Stimulated activated CD8-positive, alpha-beta memory T cell treated with anti-CD3 and anti-CD28 coated beads, Interleukin-4, amount 100 ng/mL, for 4 hours (primary cell): ENCODE data around the gene PPFIA3.
"Not testable (repeated sequence)": the region's sequence is repeated elsewhere in the genome, so short reads cannot be mapped to it uniquely, and the experiment has no call there.

Experiments
- DNase-seq, 2 donors: peaks; one replicate each; pipeline ENCODE4 v3.0.0-alpha.2; 2020; ENCODE audit warnings: low read depth in 2 of 2, low spot score in 1 of 2

The PPFIA3 gene

DNA sequence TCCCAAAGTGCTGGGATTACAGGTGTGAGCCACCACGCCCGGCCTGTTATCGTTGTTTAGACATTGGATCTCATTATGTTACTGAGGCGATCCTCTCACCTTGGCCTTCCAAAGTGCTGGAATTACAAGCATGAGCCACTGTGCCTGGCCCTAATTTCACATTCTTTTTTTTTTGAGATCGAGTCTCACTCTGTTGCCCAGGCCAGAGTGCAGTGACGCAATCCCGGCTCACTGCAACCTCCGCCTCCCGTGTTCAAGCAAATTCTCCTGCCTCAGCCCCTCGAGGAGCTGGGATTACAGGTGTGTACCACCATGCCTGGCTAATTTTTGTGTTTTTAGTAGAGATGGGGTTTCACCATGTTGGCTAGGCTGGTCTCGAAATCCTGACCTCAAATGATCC is 3.9 kb downstream of the PPFIA3 start:
- not testable (repeated sequence) for DNase-seq

GRCh38 chr19:49125025-49125731 is 5.8 kb downstream of the PPFIA3 start:
- DNase-seq = no peak

DNA sequence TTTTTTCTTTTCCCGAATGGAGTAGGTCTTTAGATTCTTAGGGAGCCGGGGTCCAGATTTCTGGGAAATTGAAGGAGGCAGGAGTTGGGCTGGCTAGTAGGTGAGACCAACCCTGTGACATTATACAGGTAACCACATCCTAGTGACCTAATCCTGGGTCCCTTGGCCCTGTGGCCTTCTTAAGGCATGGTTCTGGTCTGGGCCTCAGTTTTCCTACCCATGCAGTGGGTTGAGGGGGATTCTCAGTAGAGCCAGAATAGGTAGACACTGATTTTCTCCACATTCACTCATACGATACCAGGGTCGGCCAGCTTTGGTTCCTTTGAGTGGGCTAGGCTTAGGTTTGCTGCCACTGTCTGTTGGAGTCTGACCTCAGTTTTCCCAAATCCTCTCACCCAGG is 7.2 kb downstream of the PPFIA3 start:
- no peak for DNase-seq

DNA sequence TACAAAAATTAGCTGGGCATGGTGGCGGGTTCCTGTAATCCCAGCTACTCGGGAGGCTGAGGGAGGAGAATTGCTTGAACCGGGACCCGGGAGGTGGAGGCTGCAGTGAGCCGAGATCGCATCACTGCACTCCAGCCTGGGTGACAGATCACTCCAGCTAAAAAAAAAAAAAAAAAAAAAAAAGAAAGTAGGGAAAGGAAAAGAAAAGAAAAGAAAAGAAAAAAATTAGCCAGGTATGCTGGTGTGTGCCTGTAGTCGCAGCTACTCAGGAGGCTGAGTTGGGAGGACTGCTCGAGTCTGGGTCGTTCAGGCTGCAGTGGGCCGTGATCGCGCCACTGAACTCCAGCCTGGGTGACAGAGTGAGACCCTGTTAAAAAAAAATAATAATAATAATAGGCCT is 7.9 kb downstream of the PPFIA3 start:
- DNase-seq = not testable (repeated sequence)

DNA sequence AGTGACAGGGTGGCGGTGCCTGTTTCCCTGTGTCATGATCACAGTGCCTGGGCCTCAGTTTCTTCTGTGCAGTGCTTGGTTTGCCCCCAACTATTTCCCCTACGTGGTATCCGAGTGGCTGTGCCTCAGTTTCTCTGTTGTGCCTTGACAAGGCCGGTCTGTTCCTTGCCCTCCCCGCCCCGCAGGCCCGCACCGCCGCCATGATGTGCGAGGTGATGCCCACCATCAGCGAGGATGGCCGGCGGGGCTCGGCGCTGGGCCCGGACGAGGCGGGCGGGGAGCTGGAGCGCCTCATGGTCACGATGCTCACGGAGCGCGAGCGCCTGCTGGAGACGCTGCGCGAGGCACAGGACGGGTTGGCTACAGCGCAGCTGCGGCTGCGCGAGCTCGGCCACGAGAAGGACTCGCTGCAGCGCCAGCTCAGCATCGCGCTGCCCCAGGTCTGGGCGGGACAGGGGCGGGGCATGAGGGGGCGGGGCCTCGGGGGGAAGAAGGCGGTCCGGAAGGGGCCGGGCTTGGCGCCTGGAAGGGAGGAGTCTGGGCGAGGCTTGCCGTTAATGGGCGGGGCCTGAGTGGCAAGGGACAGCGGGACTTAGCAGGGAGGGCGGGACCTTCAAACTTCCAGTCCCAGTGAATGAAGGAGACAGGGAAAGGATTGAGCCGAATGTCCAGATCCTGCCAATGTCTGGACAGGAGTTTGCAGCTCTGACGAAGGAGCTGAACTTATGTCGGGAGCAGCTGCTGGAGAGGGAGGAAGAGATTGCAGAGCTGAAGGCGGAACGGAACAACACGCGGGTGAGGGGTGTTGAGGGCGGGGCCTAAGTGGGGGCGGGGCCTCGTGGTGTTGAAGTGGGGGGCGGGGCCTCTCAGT is 8.6 kb downstream of the PPFIA3 start:
- DNase-seq = peak; percentile 86

DNA sequence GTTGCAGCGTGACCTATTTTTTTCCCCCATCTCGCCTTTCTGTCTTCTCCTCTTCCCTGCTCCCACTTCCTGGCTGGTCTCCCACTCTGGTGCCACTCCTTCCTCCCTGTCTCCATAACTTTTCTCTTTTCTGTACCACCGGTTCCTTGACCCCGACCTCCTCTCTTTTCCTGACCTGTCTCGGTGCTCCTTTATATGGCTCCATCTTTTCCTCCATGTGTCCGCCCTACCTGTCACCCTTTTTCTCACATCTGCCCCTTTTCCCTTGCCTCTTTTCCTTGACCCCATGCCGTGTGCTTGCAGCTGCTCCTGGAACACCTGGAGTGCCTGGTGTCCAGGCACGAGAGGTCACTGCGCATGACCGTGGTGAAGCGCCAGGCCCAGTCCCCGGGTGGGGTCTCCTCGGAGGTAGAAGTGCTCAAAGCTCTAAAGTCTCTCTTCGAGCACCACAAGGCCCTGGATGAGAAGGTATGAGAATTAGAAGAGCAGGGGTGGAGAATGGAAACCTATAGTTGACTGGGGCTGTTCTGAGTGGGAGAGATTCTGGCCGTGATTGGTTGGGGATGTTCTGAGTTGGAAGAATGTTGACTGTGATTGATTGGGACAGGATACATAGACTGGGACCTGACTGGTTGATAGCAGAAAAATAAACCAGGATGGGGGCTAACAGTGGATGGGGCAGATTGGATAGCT is 9.3 kb downstream of the PPFIA3 start:
- DNase-seq = no peak

DNA sequence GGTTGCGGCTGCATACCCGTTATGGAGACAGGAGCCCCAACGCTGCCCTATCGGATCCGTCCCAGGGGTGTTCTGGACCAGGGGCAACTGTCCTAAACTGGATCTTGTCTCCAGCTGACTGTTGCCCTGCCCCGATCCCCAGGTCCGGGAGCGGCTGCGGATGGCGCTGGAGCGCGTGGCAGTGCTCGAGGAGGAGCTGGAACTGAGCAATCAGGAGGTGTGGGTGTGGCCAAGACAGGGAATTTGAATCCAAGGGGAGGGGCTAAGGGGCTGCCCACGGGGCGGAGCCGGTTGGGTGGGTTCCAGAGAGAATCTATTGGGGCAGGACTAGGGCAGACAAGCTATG is 9.9 kb downstream of the PPFIA3 start:
- DNase-seq = no peak

- no peak for DNase-seq
These were observed 11.0 kb downstream of the PPFIA3 start for GRCh38 chr19:49130325-49130724.

DNA sequence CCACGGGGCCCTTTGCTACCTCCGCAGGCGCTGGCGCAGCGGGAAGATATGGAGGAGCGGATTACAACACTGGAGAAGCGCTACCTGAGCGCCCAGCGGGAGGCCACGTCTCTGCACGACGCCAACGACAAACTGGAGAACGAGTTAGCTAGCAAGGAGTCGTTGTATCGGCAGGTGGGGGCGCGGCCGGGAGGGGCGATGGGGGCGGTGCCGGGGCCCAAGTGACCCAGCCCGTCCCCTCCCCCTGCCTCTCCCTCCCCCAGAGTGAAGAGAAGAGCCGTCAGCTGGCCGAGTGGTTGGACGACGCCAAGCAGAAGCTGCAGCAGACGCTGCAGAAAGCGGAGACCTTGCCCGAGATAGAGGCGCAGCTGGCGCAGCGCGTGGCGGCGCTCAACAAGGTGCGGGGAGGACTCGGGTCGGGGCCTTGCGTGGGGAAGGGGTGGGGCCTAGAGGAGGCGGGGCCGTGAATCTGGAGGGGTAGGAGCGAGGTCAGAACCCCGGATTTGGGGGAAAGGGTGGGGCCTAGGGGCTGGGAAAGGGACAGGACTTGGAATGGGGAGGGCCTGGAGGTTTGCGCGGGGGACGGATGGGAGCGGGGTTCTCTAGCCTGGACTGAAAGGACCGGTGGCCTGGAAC is 13.7 kb downstream of the PPFIA3 start:
- DNase-seq = no peak

- DNase-seq = no peak
These were observed 14.5 kb downstream of the PPFIA3 start for GRCh38 chr19:49133621-49134454.

DNA sequence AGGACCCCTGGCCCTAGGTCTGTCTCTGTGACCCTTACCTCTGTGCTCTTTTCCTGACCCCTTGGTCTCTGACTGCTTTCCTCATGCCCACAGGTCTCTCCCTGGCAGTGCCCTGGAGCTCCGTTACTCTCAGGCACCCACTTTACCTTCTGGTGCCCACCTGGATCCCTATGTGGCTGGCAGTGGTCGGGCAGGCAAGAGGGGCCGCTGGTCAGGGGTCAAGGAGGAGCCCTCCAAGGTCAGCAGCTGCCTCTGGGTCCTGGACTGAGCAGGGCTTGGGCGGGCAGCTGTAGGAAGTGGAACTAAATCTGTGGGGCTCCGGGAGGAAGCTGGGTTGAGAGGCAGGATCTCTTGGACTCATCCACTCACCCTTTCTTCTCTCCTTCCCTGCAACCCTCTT is 16.3 kb downstream of the PPFIA3 start:
- no peak for DNase-seq

GRCh38 chr19:49136771-49137171 is 17.4 kb downstream of the PPFIA3 start:
- DNase-seq = no peak

DNA sequence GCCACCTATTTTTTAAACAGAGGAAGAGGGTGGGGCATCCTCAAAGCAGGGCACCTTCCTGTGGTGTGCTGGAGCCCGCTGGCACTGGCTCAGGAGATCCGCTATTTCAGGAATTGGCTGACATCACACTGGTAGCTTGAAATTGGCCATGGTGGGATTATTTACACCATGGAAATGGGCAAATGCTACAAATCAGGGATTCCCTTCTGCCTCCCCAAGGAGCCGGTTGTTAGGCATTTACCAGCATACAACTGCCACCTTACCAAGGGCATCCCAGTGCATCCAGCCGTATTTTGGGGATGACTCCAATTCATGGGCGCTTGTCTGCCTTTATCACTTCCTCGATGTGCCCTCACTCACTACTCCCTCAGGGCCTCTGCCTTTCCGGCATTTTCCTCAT is 21.6 kb downstream of the PPFIA3 start:
- DNase-seq = no peak

- no peak for DNase-seq
These were observed 22.0 kb downstream of the PPFIA3 start for GRCh38 chr19:49141352-49141751.

DNA sequence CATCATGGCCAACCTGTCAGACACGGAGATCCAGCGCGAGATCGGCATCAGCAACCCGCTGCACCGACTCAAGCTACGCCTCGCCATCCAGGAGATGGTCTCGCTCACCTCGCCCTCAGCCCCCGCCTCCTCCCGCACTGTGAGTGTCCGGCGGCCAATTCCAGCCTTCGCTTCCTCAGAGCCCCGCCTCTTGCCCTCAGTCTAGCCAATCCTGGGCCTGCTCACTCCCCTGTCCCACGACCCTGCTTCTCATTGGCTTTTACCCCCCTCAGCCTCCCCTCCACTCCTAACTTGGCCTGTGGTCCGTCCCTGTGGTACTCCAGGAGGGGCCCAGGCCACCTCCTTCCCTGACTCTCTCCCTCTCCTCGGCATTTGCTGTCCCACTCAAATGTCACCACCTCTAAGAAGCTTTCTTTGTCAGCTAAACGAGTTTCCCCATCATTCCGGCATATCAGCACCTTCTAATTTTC is 23.6 kb downstream of the PPFIA3 start:
- no peak for DNase-seq

GRCh38 chr19:49145573-49146407 is 26.4 kb downstream of the PPFIA3 start:
- peak; percentile 43 to 74 for DNase-seq

DNA sequence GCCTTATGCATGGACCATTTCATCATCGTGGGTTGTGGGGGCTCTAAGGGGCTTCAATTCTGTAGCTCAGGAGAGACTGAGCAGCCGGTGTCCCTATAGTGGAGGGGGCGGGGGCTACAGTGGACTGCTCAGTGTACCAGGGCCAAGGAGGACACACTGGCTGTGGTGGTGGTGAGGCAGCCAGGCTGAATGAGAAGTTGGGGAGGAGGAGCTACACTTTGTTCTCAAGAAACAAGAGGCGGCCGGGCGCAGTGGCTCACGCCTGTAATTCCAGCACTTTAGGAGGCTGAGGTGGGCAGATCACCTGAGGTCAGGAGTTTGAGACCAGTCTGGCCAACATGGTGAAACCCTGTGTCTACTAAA is 27.0 kb downstream of the PPFIA3 start:
- not testable (repeated sequence) for DNase-seq

DNA sequence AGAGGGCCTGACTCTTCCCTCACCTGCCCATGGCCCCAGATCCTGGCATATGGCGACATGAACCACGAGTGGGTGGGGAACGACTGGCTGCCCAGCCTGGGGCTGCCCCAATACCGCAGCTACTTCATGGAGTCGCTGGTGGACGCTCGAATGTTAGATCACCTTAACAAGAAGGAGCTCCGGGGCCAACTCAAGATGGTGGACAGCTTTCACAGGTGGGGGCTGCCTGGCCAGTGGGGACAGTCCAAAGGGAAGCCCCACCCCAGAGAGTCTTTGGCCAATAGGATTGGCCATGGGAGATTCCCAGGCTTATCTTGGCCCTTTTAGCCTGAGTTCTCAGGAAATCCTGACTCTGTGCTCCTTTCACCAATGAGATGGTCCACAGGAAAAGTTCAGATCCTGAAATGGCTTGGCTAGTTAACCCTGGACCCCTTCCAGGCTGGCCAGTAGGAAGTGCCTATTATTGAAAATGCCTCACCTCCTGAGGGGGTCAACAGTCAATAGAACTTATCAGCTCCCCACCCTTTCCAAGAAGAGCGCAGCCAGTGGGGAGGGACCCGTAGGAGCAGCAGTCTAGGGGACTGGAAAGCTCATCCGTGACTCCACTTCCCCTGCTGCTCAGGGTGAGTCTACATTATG is 28.8 kb downstream of the PPFIA3 start:
- DNase-seq = no peak
